ENCODE measurements around the gene CCDC87.
"Not testable (repeated sequence)": the region's sequence is repeated elsewhere in the genome, so short reads cannot be mapped to it uniquely, and the experiment has no call there.

The CCDC87 gene

DNA sequence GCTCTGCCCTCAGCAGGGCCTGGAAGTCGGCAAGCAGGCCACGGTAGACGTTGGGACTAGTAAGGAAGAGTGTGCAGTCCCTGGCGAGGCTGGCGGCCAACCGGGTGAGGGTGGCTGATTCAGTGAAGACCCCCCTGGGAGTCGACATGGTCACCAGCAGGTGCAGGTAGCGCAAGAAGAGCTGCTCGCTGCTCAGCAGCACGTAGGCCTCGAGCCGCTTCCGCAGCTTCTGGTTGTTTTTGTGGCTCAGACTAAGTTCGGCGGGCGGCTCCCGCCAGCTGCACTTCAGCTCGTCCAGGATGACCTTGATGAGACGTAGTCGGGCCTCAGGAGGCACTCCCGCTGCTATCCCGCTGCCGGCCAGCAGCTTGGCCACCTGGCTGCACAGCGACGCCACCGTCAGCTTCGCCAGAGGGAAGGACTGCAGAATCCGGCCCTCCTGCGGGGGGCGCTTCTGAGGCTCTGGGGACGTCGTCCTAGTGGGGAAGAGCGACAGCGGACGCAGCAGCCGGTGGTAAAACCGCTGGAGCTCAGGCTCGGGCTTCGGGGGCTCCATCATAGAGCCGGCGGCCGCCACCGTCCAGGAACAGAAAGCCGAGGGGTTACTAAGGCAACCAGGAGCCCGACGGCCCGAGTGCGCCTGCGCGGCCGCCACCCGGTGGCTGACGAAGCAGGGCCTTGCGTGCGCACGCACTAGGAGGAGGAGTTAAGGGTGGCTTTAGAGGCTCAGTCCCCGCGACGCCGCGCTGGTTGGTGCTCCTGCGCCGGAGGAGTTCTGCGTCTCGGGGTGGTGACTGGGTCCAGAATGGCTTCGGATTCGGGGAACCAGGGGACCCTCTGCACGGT, at the start of gene CCDC87, which contains the start of gene CCS:
TSS of gene CCDC87 (minus strand) at position 607 of the 846 bp plus-strand sequence. CDS start at position 559, 48 bp downstream.
TSS of gene CCS (plus strand) at position 729 of the 846 bp plus-strand sequence. CDS start at position 806, 77 bp downstream.
- DNase-seq, result peak; percentile 89 to 99 (median 95)

DNA sequence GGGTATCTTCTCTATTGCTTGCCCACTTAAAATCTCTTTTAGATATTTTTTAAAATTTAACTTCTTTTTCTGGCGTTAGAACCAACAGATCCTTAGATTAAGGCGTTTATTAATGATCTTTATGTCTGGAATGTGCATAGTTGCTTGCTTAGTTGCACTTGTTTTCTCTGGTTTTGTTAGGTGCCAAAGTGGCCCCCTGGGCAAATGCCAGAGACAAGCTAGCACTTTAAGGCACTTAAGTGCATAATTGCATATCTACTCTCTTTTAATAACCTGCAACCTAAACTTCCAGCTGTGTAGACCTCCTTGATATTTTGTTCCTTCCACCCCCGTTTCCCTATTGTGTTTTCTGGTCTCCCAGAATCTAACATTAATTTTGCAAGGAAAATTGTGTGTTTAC, 49.0 kb upstream of the CCDC87 start:
- no peak for DNase-seq

DNA sequence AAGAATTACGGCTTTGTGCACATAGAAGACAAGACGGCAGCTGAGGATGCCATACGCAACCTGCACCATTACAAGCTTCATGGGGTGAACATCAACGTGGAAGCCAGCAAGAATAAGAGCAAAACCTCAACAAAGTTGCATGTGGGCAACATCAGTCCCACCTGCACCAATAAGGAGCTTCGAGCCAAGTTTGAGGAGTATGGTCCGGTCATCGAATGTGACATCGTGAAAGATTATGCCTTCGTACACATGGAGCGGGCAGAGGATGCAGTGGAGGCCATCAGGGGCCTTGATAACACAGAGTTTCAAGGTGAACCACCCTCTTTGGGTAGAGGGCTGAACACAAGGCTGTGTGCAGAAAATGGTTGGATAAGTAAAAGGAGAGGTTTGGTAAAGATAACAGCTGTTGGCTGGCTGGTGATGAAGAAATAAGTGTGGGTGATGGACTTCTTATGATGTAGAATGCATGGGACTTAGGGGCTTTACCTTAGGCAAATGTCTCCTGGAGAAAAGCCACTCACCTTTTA, 47.0 kb upstream of the CCDC87 start:
- not testable (repeated sequence) for DNase-seq

DNA sequence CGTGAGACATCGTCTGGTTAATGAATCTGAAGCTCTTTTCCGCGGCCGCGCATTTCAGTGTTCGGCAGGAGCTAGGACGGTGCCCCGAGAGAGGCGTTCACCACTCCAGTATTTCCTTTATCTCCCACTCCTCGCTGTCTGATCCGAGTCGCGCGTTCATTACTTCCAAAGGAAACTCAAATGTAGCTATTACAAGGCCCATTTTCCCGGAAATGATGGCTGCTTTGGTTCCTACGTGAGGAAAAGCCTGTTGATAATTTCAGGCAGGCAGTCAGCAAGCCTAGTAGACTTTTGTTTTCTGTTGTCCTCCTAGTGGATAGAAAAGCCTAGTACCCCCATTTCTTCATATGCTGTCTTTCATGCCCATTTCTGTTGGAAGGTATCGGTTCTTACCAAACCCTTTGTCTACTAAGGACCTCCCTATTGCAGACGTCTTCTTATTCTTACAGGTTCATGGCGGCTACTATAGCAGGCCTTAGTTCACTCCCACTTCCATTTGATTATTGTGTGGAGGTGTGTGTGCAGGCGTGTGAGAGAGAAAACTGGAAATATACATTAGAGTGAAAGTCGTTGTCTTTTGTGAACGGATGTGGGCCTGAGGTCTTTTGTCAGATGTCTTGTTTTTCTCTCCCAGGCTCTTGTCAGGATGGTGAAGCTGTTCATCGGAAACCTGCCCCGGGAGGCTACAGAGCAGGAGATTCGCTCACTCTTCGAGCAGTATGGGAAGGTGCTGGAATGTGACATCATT, 46.4 kb upstream of the CCDC87 start:
- DNase-seq, result peak in 5 of 6 experiments; percentile 22 to 76 (median 57)

DNA sequence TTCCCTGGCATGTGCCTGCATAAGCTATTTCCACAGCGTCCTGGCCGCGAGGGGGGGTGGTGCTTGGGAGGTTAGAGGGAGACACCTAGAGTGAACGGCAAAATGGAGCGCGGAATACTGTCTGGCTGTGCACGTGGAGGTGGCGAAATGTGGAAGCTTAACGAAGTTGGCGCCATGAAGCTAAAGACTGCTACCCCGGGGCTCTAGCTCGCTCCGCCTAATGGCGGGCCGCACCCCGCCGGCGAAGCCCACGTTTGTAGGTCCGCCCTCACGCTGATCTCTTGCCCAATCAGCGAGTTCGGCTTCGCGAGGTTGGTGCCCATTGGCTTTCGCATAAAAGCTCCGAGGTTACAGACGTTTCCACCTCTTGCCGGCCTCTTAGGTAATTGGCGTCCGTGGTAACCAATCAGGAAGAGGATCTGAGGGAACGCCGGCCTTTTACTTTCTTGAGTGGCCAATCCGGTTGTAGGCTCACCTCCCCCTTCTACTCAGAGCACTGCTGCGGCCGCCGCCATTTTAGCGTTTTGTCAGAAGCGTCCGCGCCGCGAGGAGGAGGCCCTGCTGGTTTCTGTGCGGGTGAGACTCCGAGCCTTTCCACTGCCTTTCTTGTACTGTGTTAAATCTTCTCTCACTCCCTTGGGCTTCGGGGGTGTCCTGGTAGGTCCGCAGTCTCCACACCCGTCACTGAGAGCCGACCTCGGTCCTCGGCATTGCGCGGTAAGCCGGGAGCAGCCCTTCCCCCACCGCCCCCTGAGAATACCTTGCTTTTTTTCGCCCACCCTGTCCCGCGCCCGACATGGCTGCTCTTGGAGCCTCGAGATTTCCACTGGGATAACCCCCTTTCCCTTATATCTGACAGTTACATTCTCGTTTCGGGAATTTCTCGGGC, 45.6 kb upstream of the CCDC87 start, which contains the start of gene RBM4:
TSS of gene RBM4 (plus strand) at position 527 of the 889 bp plus-strand sequence. CDS start 1,009 bp downstream, outside the sequence.
- DNase-seq, result peak; percentile 85 to 99 (median 97)

DNA sequence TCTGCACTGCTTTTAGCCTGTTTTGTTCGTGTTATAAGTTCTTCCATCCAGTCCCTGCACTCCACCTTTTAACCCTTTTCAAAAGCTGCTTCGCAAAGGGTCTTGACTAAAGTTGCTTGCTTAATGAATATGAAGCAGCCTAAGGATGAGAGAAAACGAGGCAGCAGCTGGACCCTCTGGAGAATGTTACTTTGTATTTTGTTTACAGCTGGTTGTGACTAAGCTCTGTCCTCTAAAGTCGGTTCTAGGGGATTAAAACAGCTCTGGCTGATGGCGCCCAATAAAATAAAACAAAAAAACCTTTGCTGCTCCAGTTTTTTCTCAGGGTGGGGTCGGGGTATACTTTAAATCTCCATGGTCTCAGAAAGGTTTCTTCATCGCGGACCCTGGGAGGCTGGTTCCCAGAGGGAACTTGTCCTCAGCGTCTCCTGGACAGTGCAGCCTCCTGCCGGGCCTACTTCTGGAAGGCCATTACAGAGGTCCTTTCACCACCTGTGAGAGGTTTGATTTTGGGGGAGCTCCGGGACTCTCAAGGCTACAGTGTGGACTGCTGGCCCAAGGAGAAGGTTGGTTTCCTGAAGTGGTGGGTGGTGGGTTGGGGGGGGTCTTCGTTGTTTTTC, 44.8 kb upstream of the CCDC87 start:
- DNase-seq, result no peak

GRCh38 chr11:66636411-66636810, 43.5 kb upstream of the CCDC87 start:
- DNase-seq, result no peak

DNA sequence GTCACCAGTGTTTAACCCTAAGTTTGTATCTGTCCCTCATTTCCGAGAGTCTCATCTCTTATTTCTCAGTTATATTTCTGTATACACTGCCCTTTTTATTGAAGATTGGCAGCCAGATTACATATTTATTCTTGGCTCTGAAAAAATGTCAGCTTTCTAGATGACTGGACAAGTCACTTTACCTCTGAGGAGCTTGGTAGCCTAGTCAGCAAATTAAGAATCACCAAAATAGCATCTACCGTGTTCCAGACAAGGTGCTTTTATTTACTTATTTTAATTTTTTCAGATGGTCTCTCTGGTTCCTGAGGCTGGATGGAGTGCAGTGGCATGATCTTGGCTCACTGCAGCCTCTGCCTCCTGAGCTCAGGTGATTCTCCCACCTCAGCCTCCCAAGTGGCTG, 40.1 kb upstream of the CCDC87 start:
- DNase-seq, result no peak

DNA sequence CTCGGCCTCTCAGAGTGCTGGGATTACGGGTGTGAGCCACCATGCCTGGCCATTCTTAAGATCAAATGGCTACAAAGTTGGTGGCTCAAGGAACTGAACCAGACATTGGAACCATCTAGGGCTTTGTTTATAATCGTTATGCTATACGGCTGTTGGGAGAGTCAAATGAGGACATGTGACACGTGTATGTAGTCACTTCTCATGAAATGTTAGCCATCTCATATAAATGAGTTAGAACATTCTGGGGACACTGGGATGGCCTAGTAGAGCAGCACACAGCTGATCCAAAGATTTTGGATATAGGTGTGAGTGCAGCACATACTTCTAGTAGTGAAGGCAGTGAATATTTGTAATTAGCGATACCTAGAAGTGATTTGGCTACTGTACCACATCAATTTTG, 39.0 kb upstream of the CCDC87 start:
- no peak for DNase-seq

GRCh38 chr11:66629356-66629755, 36.5 kb upstream of the CCDC87 start:
- no peak for DNase-seq

DNA sequence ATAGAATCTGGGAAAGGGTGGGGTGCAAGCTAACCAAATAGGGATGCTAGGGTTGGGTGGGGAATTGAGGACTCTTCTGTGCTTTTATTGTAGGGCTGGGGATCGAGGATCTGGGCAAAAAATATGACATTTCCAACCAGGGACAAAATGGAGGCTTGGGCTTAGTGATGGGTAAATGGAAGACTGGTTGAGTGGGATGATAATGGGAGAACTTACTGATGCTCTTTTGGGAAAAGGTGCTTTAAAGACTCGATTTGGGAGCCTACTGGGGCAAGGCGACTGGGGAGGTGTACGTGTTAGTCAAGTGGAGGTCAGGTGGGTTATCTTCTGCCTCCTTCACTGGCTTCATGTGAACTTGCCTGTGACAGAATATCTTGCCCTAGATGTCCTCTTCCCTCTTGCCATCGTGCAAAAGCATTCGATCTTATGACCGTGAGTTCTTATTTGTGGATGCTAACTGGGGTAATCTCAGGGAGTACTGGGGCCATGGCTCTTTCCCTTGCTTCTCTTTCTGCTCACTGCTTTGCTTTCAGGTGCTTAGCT, 35.3 kb upstream of the CCDC87 start:
- no peak for DNase-seq

DNA sequence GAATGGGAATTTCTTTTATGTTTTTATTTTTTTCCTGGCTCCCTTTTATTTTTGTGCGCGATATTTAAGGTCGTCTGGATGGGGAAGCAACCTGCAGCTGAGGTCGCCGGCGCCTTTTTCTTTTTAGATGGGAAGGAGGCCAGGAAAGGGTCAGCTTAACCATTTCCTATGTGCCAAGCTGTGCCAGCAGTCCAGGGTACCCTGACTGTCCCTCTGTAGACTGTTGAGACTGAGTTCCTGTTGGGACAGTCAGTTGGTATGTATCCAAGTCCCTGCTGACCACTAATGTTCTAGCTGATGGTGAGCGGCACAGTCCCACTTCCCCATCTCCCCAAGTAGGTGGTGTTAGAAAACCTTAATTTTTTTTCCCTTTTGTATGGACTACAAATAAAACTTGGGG, 34.1 kb upstream of the CCDC87 start:
- DNase-seq, result no peak

DNA sequence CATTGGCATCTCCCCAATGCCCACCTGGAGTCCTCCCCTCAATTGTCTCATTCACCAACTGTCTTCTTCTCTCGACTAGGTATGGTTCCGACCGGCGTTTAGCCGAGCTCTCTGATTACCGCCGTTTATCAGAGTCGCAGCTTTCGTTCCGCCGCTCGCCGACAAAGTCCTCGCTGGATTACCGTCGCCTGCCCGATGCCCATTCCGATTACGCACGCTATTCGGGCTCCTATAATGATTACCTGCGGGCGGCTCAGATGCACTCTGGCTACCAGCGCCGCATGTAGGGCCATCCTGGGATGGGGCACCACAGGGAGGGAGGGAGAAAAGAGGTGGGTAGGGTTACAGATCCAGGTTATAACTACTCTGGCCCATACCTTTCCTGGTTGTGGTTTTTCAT, 33.5 kb upstream of the CCDC87 start:
- DNase-seq, result no peak

GRCh38 chr11:66625752-66626149, 32.9 kb upstream of the CCDC87 start:
- DNase-seq, result no peak

- no peak for DNase-seq
Measured at GRCh38 chr11:66625041-66625751, 32.3 kb upstream of the CCDC87 start.

- DNase-seq, result no peak
Measured at GRCh38 chr11:66624450-66624849, 31.6 kb upstream of the CCDC87 start.

GRCh38 chr11:66619080-66619554, 26.3 kb upstream of the CCDC87 start:
- peak; percentile 28 to 89 (median 65) for DNase-seq

- peak in 2 of 6 experiments; percentile 30 to 40 for DNase-seq
Measured at GRCh38 chr11:66617155-66617834, 24.4 kb upstream of the CCDC87 start.

GRCh38 chr11:66616379-66617154, 23.7 kb upstream of the CCDC87 start, which contains the start of gene RBM14:
RBM14 (plus strand) TSS chr11:66616630; CDS start chr11:66616721, 91 bp downstream.
- DNase-seq, result peak; percentile 97 to 99 (median 98)
